HG02870 (cell line): ENCODE measurements around the gene USP33.
"Not testable (repeated sequence)": the region's sequence is repeated elsewhere in the genome, so short reads cannot be mapped to it uniquely, and the experiment has no call there.

ENCODE experiments used
- ATAC-seq: cut with Tn5 transposase; IDR thresholded peaks from one replicate; pipeline ENCODE4 v1.9.1; 2021; ENCODE audit warnings: mild to moderate bottlenecking, moderate library complexity; ENCODE audit not compliant: unreplicated experiment

The USP33 gene

GRCh38 chr1:77759071-77760028 is at the start of gene USP33:
Gene USP33 (minus strand): TSS chr1:77759852. CDS start chr1:77741697, 18,155 bp downstream.
- ATAC-seq: peak; percentile 90

GRCh38 chr1:77803371-77803770 is 43.7 kb upstream of the USP33 start:
- ATAC-seq: no peak

- no peak for ATAC-seq
Observed at GRCh38 chr1:77802026-77802425, 42.4 kb upstream of the USP33 start.

- ATAC-seq: no peak
Observed at GRCh38 chr1:77797991-77798390, 38.3 kb upstream of the USP33 start.

- ATAC-seq: no peak
Observed at GRCh38 chr1:77796695-77797405, 37.2 kb upstream of the USP33 start.

- ATAC-seq: no peak
Observed at GRCh38 chr1:77794550-77794949, 34.9 kb upstream of the USP33 start.

- not testable (repeated sequence) for ATAC-seq
Observed at GRCh38 chr1:77786093-77786741, 26.6 kb upstream of the USP33 start.

- ATAC-seq: no peak
Observed at GRCh38 chr1:77783141-77783540, 23.5 kb upstream of the USP33 start.

- ATAC-seq: no peak
Observed at GRCh38 chr1:77781683-77782082, 22.0 kb upstream of the USP33 start.

- peak; percentile 95 for ATAC-seq
Observed at GRCh38 chr1:77779529-77780281, 20.1 kb upstream of the USP33 start, which contains the start of gene MIGA1. Gene MIGA1 (plus strand): TSS chr1:77779649. CDS start chr1:77783253, 3,604 bp downstream.

- ATAC-seq: no peak
Observed at GRCh38 chr1:77776007-77776700, 16.5 kb upstream of the USP33 start.

- ATAC-seq: no peak
Observed at GRCh38 chr1:77768006-77768405, 8.4 kb upstream of the USP33 start.

- no peak for ATAC-seq
Observed at GRCh38 chr1:77762072-77762476, 2.4 kb upstream of the USP33 start.

- no peak for ATAC-seq
Observed at GRCh38 chr1:77757603-77758002, 2.0 kb downstream of the USP33 start.

- no peak for ATAC-seq
Observed at GRCh38 chr1:77757066-77757584, 2.5 kb downstream of the USP33 start.

- ATAC-seq: peak; percentile 26
Observed at GRCh38 chr1:77756052-77756754, 3.4 kb downstream of the USP33 start.

GRCh38 chr1:77749489-77749888 is 10.2 kb downstream of the USP33 start:
- not testable (repeated sequence) for ATAC-seq

GRCh38 chr1:77744576-77744975 is 15.1 kb downstream of the USP33 start:
- ATAC-seq: no peak

GRCh38 chr1:77742011-77742555 is 17.6 kb downstream of the USP33 start:
- no peak for ATAC-seq
